Measurements from ENCODE around the gene TFCP2. TPM values are rescaled to one million over a fixed set of nuclear protein-coding genes. Genes with fewer than 3 reads are reported as not detected.
A peak's percentile ranks its signal among the peaks of the same experiment; 100 is the strongest.
"Not testable (repeated sequence)": the region's sequence is repeated elsewhere in the genome, so short reads cannot be mapped to it uniquely, and the experiment has no call there.

TFCP2 gene
- 9.2 and 12.5 TPM in 2 replicates for total RNA-seq

- TF ChIP-seq CTCF (conservative IDR thresholded peaks at IDR 0.05; ENCODE audit: low read depth, low read length) = no peak
- peak within 1 kb of the TSS; percentile 75 for H3K4me3 ChIP-seq (ENCODE audit: low read depth, low read length)
Observed at GRCh38 chr12:51172515-51173431, at the start of gene TFCP2. Gene TFCP2, minus strand, starts transcription at chr12:51173135. Its CDS starts 713 bp downstream, at chr12:51172422.

GRCh38 chr12:51222461-51222860 lies 49.5 kb upstream of the TFCP2 start:
- no peak for DNase-seq (ENCODE audit: low read depth)
- peak overlapping the region; percentile 41 for H3K4me3 ChIP-seq (ENCODE audit: low read depth, low read length)
- TF ChIP-seq CTCF (conservative IDR thresholded peaks at IDR 0.05; ENCODE audit: low read depth, low read length) = no peak

More at GRCh38 chr12:51172515-51173431, at the start of gene TFCP2:
- DNase-seq (ENCODE audit: low read depth) = peak; percentile 78

- not testable (repeated sequence) for DNase-seq (ENCODE audit: low read depth); H3K4me3 ChIP-seq (ENCODE audit: low read depth, low read length)
Observed at GRCh38 chr12:51219857-51220256, 46.9 kb upstream of the TFCP2 start.

- no peak for DNase-seq (ENCODE audit: low read depth)
- peak overlapping the region; percentile 65 for H3K4me3 ChIP-seq (ENCODE audit: low read depth, low read length)
- no peak for TF ChIP-seq CTCF (conservative IDR thresholded peaks at IDR 0.05; ENCODE audit: low read depth, low read length)
Observed at GRCh38 chr12:51219322-51219721, 46.4 kb upstream of the TFCP2 start.

- no peak for DNase-seq (ENCODE audit: low read depth)
- no peak for TF ChIP-seq CTCF (conservative IDR thresholded peaks at IDR 0.05; ENCODE audit: low read depth, low read length)
Observed at GRCh38 chr12:51218607-51219161, 45.7 kb upstream of the TFCP2 start.

GRCh38 chr12:51217968-51218606 lies 45.2 kb upstream of the TFCP2 start, which contains the start of gene POU6F1:
Gene POU6F1, minus strand, starts transcription at chr12:51218062. Its CDS starts 11,226 bp downstream, at chr12:51206836.
- H3K4me3 ChIP-seq (ENCODE audit: low read depth, low read length) = peak within 1 kb of the TSS; percentile 65
- peak; percentile 50 for TF ChIP-seq CTCF (conservative IDR thresholded peaks at IDR 0.05; ENCODE audit: low read depth, low read length)
- no peak for DNase-seq (ENCODE audit: low read depth)

More at GRCh38 chr12:51218607-51219161, 45.7 kb upstream of the TFCP2 start:
- H3K4me3 ChIP-seq (ENCODE audit: low read depth, low read length) = peak overlapping the region; percentile 65
